NCI-H187 treated with DMSO at 0.1 percent for 48 hours (cell line): ENCODE data around the gene SMARCE1.

Source experiments
- DNase-seq: peaks from one replicate; lab custom pipeline; 2025; lab: John Stamatoyannopoulos, UW

SMARCE1 gene

GRCh38 chr17:40645943-40646342 lies 1.7 kb downstream of the SMARCE1 start:
- DNase-seq: no peak

DNA sequence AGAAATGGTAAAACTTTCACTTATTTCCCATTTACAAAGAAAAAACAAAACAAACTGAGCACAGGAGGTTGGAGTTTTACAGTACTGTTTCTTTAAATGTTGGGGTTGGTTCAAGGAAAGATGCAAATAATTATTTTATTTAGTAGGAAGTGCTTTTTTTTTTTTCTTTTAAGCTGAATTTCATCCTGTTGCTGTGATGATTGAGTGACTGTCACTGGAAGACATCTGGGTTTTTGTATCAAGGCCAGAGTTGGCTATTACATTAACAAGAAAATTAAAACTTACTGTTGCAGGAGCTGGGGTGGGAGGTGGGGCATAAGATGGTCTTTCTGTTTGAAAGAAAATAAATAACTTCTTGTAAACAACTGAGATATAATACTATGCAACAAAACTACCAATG lies 2.3 kb downstream of the SMARCE1 start:
- no peak for DNase-seq

DNA sequence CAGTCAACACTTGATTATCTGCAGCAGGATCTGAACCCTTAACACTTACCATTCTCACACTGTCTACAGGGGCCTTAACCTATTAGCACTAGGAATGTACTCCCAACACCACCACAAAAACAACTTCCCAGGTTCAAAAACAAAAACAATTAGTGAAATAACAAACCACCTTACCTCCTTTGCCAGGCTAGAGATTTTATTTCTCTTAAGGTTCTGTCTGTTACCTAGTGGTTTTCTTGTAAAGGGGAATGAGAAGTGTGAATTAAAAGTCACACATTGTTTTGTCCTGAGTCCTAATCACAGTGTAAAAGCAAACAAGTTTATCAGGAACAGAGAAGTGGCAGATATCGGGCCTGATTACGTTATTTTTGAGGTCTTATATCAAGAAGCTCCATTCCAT lies 9.7 kb downstream of the SMARCE1 start:
- no peak for DNase-seq

DNA sequence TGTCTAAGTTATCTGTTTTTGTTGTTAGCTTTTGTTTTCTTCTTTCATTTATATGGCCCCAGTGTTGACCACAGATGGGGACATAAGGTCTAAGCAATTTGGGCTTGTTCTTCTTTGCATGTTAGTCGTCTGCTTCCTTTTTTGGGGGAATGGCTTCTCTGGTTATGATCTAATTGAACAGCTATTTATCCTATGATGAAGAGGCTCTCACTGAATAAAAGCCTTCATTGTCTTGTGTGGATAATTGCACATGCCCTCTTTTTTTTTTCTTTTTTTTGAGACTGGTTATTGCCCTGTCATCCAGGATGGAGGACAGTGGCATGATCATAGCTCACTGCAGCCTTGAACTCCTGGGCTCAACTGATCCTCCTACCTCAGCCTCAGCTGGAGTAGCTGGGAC lies 13.7 kb downstream of the SMARCE1 start:
- no peak for DNase-seq

- DNase-seq: no peak
Observed at GRCh38 chr17:40632216-40632615, 15.4 kb downstream of the SMARCE1 start.

- no peak for DNase-seq
Observed at GRCh38 chr17:40629842-40630241, 17.8 kb downstream of the SMARCE1 start.

DNA sequence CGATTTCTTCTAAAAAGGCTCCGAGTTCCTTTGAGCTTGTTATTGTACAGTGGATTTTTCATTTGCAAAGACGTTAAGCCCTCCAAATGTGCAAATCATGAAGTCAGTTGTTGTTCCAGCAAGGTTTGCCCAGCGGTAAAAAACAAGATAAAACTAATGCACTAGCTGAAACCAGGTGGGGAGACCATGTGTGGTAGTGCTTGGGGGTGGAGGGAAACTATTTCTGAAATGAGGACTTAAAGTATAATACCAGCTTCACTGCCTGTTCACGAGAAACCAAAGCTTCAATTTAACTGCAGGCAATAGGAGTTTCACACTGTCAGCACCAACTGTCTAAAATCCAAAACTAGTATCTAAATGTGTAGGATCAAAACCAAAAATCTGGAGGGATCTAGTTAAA lies 22.3 kb downstream of the SMARCE1 start:
- no peak for DNase-seq

DNA sequence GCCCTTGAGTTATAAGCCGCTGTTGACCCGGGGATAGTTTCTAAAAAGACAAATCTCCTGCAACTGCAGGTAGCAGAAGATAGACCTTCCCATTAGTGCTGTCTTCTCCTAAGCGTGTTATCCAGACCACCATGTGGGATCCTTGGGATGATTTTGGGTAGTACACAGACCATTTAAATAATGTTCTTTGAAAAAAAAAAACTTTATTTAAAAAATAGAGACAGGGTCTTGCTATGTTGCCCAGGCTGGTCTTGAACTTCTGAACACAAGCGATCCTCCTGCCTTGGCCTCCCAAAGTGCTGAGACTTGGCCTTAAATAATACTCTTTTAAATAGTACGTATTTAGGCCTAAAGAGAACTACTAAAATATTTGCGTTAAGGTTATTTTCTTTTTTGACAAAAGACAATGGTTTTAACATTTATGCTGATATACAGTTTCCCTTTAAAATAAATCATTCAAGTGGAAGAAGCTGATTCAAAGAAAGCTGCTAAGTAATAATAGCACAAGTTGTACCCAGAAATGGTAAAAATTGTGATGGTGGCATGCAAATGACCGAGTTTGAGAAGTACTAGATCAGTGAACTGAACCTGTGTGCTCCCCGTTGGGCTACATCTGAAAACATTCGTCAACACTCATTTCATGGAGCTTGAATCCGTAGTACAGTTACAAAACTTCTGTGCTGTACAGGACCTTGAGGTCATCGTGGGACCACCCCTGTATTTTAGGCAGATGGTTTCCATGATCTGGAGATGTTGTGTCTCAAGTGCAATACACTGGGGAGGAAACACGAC lies 24.0 kb downstream of the SMARCE1 start:
- no peak for DNase-seq

GRCh38 chr17:40622509-40622928 lies 25.1 kb downstream of the SMARCE1 start:
- DNase-seq: no peak

- no peak for DNase-seq
Observed at GRCh38 chr17:40621578-40621977, 26.0 kb downstream of the SMARCE1 start.

- DNase-seq: no peak
Observed at GRCh38 chr17:40621019-40621418, 26.6 kb downstream of the SMARCE1 start.

- DNase-seq: no peak
Observed at GRCh38 chr17:40618754-40619625, 28.6 kb downstream of the SMARCE1 start.

DNA sequence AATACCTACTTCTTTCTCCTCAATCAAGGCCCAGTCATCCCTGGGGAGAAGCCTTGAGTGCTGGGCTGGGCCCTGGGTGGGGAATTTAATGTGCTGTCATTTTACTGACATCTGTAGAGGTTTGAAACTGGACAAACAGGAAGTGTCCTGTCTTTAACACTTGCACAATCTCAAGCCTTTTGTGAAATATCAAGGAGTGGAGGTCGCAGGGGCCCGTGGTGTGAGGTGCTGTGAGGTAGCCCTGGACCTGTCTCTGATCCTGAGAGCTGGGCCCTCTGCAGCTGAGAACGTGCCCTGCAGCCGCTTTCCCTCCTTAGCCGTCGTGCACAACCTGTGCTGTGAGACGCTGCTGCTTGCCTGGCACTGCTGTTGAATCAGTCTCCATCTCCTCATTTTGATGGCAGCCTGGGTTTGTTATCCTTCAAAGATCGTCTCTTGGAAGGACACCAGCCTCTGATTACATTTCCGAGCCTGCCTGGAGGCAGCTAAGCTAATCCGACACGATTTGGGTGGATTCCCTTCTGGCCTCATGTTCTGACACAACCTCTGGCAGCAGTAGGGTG lies 29.9 kb downstream of the SMARCE1 start:
- DNase-seq: no peak

GRCh38 chr17:40616592-40616991 lies 31.0 kb downstream of the SMARCE1 start:
- DNase-seq: no peak

- no peak for DNase-seq
Observed at GRCh38 chr17:40615841-40616476, 31.7 kb downstream of the SMARCE1 start.

- no peak for DNase-seq
Observed at GRCh38 chr17:40615068-40615840, 32.4 kb downstream of the SMARCE1 start.

DNA sequence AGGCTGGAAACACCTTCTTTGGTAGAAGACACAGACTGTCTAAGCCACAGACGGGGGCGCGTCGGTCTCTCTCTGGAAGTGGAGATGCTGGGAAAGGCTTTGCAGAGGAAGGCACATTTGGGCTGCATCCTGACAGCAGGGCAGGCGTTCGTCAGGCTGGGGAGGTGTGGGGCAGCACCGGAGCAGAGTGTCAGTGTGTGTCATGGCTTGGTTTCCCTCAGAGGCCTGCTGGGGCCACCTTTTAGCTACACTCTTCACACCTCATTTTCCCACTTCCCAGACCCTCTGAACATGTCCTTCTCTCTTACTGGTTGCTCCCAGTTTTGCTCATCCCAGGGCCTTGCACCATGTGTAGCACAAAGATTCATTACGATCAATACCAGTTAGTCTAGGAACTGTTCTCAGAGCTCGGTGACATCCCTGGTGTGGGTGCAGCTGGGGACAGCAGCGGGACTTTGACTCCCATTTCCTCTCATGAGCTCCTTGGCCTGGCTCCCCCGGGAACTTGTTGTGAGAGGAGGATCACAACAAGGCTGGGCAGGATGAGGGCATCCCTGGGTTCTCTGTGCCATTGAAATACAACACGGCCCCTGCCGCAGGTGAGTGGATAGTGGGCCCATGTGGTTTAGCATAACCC lies 33.1 kb downstream of the SMARCE1 start:
- no peak for DNase-seq

DNA sequence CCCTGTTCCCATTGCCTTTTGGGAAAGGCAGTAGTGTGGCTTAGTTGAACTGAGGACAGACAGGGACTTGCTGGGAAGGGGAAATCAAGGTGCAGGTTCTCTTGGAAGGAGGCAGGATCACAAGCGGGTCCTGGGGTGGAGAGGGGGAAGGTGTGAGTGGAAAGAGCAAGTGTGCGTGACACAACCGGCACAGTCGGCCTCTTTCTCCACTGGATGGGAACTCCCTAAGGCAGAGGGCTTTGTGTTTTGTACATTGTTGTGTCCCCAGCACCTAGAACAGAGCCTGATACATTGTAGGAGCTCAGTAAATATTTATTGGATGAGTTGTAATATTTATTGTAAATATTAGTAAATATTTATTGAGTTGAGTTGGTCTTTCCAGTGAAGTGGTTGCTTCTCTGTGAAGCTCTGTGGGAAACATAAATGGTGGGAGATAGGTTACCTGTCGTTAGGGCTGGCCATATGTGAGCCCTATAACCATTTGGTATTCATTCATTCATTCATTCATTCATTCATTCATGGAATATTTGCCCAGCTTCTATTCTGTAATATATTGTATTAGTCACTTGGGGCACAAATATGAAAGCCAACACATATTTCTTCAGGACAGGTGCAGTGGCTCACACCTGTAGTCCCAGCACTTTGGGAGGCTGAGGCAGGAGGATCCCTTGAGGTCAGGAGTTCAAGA lies 34.0 kb downstream of the SMARCE1 start:
- no peak for DNase-seq

DNA sequence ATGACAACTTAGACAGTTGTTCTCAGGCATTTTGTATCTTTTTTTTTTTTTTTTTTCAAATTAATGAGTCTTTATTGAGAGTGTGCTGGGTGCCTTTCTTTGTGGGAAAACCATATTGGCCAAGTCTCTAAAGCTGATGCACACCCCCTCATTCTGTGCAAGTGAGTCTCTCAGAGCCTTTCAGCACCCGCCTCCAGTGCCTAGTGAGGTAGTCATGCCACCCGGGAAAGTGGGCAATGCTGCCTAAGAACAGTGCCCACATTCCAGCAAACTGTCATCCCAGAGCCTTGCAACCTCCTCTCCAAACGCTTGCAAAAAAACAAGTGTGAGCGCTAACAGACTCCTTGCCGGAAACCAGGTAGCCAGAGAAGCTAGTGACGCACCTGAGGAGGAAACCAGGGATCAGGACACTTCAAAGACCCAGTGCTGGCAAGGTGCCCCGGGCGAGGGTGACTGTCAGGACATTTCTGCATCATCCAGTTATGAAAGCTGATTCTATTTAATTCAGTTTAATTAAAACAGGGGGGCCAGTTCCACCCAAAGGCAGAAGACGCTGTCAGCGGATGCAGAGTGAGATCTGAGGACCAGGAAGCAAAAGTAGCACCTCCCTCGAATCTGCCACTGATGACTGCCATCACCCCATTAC lies 34.9 kb downstream of the SMARCE1 start:
- DNase-seq: no peak
